GM12865 (cell line): ENCODE measurements around the gene FUT9.

ENCODE experiments used
- DNase-seq: peaks from one replicate; pipeline ENCODE4 v3.0.0; 2010; ENCODE audit warnings: low read depth
- H3K4me3 ChIP-seq: 2 replicates; pipeline ENCODE4 v1.5.1; 2011; ENCODE audit warnings: mild to moderate bottlenecking, low read depth, low read length, control low read depth
- CTCF ChIP-seq: IDR thresholded peaks from 2 replicates; pipeline ENCODE4 v1.5.1; 2011; ENCODE audit warnings: low read length, control low read depth, low read depth, inconsistent platforms; ENCODE audit not compliant: insufficient read depth; ENCODE audit errors: missing control alignments

FUT9 gene

GRCh38 chr6:96089173-96089572, 73.4 kb downstream of the FUT9 start:
- peak; percentile 22 for TF ChIP-seq CTCF
- H3K4me3 ChIP-seq = no peak overlapping the region
- peak; percentile 3 for DNase-seq

- TF ChIP-seq CTCF = no peak
- DNase-seq = no peak
- H3K4me3 ChIP-seq = no peak overlapping the region
These were observed 78.3 kb downstream of the FUT9 start for GRCh38 chr6:96094077-96094476.

- DNase-seq = no peak
- TF ChIP-seq CTCF = no peak
- H3K4me3 ChIP-seq = no peak overlapping the region
These were observed 83.3 kb downstream of the FUT9 start for GRCh38 chr6:96099069-96099468.

- TF ChIP-seq CTCF = no peak
- no peak for DNase-seq
- no peak overlapping the region for H3K4me3 ChIP-seq
These were observed 85.8 kb downstream of the FUT9 start for GRCh38 chr6:96101564-96101963.

- H3K4me3 ChIP-seq = no peak overlapping the region
- DNase-seq = no peak
- no peak for TF ChIP-seq CTCF
These were observed 89.1 kb downstream of the FUT9 start for GRCh38 chr6:96104910-96105309.

- DNase-seq = no peak
- no peak overlapping the region for H3K4me3 ChIP-seq
- TF ChIP-seq CTCF = no peak
These were observed 95.1 kb downstream of the FUT9 start for GRCh38 chr6:96110878-96111277.

- no peak for TF ChIP-seq CTCF
- DNase-seq = peak; percentile 17
- H3K4me3 ChIP-seq = no peak overlapping the region
These were observed 100.9 kb downstream of the FUT9 start for GRCh38 chr6:96116674-96117073.
